AG10803 (cell line): ENCODE measurements around the gene STUM.
A peak's percentile ranks its signal among the peaks of the same experiment; 100 is the strongest.

Experiments
- DNase-seq: peaks from one replicate; pipeline ENCODE4 v3.0.0; 2010; ENCODE audit warnings: low read depth
- H3K4me3 ChIP-seq: 2 replicates; pipeline ENCODE4 v1.5.1; 2011; ENCODE audit warnings: mild to moderate bottlenecking, low read length, control low read depth
- TF ChIP-seq, protein P1 (sequence below): conservative IDR thresholded peaks from 2 replicates; pipeline ENCODE4 v1.5.1; 2011; ENCODE audit warnings: mild to moderate bottlenecking, low read length, control low read depth, inconsistent platforms

STUM gene

DNA sequence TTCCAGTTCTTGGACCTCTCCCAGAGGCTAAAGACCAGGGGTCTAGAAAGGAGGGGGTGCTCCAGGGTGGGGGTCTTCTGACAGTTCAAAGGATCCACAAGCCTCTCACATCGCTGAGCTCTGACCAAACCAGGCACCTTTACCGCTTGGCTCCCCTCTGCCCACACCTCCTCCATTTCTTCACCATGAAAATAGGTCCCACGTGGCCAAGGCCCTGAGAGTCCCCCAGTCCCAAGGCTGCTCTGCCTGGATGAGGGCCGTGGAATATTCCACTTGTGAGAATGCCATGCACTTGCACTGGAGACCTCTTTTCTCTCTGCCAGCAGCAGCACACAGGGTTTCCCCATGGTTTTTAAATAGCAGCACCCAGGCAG, 103.2 kb downstream of the STUM start:
- TF ChIP-seq, protein P1, sequence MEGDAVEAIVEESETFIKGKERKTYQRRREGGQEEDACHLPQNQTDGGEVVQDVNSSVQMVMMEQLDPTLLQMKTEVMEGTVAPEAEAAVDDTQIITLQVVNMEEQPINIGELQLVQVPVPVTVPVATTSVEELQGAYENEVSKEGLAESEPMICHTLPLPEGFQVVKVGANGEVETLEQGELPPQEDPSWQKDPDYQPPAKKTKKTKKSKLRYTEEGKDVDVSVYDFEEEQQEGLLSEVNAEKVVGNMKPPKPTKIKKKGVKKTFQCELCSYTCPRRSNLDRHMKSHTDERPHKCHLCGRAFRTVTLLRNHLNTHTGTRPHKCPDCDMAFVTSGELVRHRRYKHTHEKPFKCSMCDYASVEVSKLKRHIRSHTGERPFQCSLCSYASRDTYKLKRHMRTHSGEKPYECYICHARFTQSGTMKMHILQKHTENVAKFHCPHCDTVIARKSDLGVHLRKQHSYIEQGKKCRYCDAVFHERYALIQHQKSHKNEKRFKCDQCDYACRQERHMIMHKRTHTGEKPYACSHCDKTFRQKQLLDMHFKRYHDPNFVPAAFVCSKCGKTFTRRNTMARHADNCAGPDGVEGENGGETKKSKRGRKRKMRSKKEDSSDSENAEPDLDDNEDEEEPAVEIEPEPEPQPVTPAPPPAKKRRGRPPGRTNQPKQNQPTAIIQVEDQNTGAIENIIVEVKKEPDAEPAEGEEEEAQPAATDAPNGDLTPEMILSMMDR: no peak
- no peak for DNase-seq
- no peak overlapping the region for H3K4me3 ChIP-seq

GRCh38 chr1:226652613-226653012, 104.0 kb downstream of the STUM start:
- no peak overlapping the region for H3K4me3 ChIP-seq
- TF ChIP-seq, protein P1: no peak
- no peak for DNase-seq

DNA sequence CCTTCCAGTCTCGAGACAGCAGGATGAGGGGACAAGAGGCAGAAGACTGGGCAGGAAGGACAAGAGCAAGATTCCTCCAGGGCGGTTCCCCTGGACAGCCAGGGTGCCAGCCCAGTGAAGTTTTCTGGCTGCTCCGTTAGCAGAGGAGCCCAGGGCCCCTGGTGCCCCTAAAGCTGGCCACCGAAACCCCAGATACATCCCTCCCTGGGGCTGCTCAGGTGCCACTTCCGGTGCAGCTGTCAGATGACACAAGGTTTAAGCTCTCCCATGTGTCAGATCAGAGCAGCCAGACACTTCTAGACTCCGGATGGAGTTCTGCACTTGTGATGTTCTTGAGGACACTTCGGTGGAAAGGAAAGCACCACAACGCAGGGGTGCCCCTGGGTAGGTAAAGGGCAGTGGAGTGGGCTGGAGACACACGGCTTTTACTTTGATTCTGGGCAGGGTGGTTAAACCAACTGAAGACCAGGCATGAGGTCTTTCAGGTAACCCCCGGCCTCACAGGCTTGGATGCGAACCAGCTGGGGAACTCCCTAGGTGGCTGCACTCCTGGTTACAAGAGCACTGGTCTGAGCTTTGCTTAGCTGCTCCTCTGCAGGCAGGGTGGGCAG, 104.9 kb downstream of the STUM start:
- DNase-seq: no peak
- H3K4me3 ChIP-seq: no peak overlapping the region
- TF ChIP-seq, protein P1: no peak

- H3K4me3 ChIP-seq: no peak overlapping the region
- TF ChIP-seq, protein P1: no peak
- peak; percentile 57 for DNase-seq
These were observed 105.6 kb downstream of the STUM start for GRCh38 chr1:226654046-226654667.

DNA sequence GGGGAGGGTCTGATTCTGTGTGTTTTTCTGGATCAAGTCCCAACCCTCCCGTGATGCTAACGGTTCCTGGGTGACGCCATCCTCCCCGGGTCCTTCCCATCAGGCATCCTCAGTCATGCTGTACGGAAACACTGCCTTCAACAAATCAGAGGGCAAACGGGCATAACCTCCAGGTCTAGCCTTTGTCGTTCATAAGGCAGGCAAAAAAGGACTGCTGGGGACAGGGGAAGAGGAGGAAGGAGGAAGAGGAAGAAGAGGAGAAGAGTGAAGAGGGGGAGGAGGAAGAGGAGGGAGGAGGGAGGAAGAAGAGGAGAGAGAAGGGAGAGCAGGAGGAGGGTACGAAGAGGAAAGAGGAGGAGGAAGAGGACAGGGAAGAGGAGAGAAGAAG, 106.1 kb downstream of the STUM start:
- TF ChIP-seq, protein P1: no peak
- H3K4me3 ChIP-seq: no peak overlapping the region
- DNase-seq: no peak

- no peak for DNase-seq
- H3K4me3 ChIP-seq: no peak overlapping the region
- TF ChIP-seq, protein P1: no peak
These were observed 106.9 kb downstream of the STUM start for GRCh38 chr1:226655251-226656163.

DNA sequence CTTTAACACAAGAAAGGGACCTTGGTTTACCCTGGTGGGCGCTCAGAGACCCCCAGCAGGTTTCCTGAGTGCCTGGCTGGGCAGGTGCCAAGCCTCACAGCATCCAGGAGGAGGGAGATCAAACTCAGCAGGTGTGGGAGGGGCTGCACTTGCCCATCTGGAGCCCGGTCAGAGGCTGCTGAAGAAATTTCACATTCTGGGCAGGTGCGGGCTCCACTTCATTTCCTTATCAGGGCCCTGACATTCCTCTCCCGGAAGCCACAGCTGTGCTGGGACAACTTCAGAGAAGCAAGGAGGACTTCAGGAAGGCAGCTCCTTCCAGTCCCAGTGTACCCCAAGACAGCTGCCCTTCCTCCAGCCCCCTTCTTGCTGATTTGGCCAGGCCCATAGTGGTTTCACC, 107.6 kb downstream of the STUM start:
- no peak overlapping the region for H3K4me3 ChIP-seq
- TF ChIP-seq, protein P1: no peak

More for the DNA sequence above, 107.6 kb downstream of the STUM start:
- DNase-seq: no peak
